ENCODE measurements around the gene SCNN1A. TPM values are rescaled to one million over a fixed set of nuclear protein-coding genes. Genes with fewer than 3 reads are reported as not detected.

Gene SCNN1A
- total and polyA plus RNA-seq, 2 of the 13 experiments (the other 11 are each of a cell fraction or from before 2014, with no cell fraction given) = 1.5 to 14.6 TPM

DNA sequence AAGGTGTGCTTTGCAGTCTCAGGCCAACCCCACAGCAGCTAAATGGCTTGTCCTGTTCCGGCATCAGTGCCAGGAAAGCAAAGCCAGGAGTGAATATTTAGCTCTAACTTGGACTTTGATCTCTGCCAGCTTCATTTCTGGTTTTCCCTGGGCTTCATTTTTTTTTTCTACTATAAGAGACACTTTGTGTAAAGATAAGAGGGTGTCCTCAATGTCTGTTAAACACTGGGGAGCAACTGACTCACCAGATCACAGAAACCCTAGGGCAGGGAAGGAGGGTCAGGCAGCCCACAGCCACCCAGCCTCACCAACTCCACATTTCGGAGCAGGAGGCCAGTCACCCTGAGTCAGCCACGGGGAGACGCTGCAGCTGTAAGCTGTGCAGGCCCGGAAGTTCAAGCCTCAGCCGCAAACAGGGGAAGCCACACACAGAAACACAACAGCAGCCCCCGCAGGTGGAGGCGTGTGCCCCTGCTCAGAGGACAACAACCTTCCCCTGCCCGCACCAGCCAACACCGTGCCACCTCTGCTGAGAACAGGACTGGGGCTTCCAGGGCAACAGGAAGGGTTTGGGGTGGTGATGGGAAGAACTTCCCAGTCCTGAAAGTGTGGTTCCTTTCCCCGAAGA is 39.8 kb downstream of the SCNN1A start (continued):
- TF ChIP-seq CEBPZ (IDR thresholded peaks at IDR 0.05; ENCODE audit: low read length) (no peak), ZNF264 (CRISPR knock-in tag; IDR thresholded peaks at IDR 0.05) (no peak), SUZ12 (IDR thresholded peaks at IDR 0.05; ENCODE audit: low read depth, low read length) (no peak), ZNF574 (CRISPR knock-in tag; IDR thresholded peaks at IDR 0.05) (peak; percentile 67), HOXD1 (CRISPR knock-in tag; IDR thresholded peaks at IDR 0.05) (no peak), ZNF766 (CRISPR knock-in tag; IDR thresholded peaks at IDR 0.05; ENCODE audit: borderline replicate concordance) (0 out of 2 replicates have a peak, but pooled peaks have one; percentile 52), ZNF558 (CRISPR knock-in tag; IDR thresholded peaks at IDR 0.05; ENCODE audit: borderline replicate concordance) (no peak), ZNF788 (CRISPR knock-in tag; IDR thresholded peaks at IDR 0.05; ENCODE audit: borderline replicate concordance) (peak; percentile 54; the same call in 1 of the 2 replicates), ZFP1 (CRISPR knock-in tag; IDR thresholded peaks at IDR 0.05) (no peak), MAFF (IDR thresholded peaks at IDR 0.05; ENCODE audit: low read depth, low read length) (no peak), ZIK1 (CRISPR knock-in tag; IDR thresholded peaks at IDR 0.05; ENCODE audit: borderline replicate concordance, low read depth) (peak; percentile 26; the same call in 1 of the 2 replicates), TFAP4 (IDR thresholded peaks at IDR 0.05; ENCODE audit: borderline replicate concordance, low read depth) (0 out of 2 replicates have a peak, but pooled peaks have one; percentile 41), GATAD2A (CRISPR knock-in tag; IDR thresholded peaks at IDR 0.05) (peak; percentile 58), TAF1 (CRISPR knock-in tag; IDR thresholded peaks at IDR 0.05) (peak; percentile 72; the same call in 1 of the 2 replicates), HOXA5 (CRISPR knock-in tag; IDR thresholded peaks at IDR 0.05) (no peak; the same call in 1 of the 2 replicates), FOXJ3 (CRISPR knock-in tag; IDR thresholded peaks at IDR 0.05; ENCODE audit: borderline replicate concordance) (peak; percentile 74), ZKSCAN5 (CRISPR knock-in tag; IDR thresholded peaks at IDR 0.05) (no peak), ETV6 (CRISPR knock-in tag; conservative IDR thresholded peaks at IDR 0.05) (no peak; the same call in 1 of the 2 replicates), PRMT3 (CRISPR knock-in tag; IDR thresholded peaks at IDR 0.05; ENCODE audit: borderline replicate concordance, low read depth) (no peak)
- TF ChIP-seq, protein P1, sequence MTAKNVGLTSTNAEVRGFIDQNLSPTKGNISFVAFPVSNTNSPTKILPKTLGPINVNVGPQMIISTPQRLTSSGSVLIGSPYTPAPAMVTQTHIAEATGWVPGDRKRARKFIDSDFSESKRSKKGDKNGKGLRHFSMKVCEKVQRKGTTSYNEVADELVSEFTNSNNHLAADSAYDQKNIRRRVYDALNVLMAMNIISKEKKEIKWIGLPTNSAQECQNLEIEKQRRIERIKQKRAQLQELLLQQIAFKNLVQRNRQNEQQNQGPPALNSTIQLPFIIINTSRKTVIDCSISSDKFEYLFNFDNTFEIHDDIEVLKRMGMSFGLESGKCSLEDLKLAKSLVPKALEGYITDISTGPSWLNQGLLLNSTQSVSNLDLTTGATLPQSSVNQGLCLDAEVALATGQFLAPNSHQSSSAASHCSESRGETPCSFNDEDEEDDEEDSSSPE (CRISPR knock-in tag; IDR thresholded peaks at IDR 0.05) = no peak
- TF ChIP-seq, protein P2, sequence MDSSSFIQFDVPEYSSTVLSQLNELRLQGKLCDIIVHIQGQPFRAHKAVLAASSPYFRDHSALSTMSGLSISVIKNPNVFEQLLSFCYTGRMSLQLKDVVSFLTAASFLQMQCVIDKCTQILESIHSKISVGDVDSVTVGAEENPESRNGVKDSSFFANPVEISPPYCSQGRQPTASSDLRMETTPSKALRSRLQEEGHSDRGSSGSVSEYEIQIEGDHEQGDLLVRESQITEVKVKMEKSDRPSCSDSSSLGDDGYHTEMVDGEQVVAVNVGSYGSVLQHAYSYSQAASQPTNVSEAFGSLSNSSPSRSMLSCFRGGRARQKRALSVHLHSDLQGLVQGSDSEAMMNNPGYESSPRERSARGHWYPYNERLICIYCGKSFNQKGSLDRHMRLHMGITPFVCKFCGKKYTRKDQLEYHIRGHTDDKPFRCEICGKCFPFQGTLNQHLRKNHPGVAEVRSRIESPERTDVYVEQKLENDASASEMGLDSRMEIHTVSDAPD (CRISPR knock-in tag; IDR thresholded peaks at IDR 0.05) = 0 out of 2 replicates have a peak, but pooled peaks have one; percentile 13

All from HepG2 (cell line).